ES-I3 (cell line): ENCODE results near the gene SLC15A1.

Experiments
- H3K36me3 ChIP-seq: 2 replicates; pipeline ENCODE4 v1.6.1; 2013; ENCODE audit warnings: mild to moderate bottlenecking, low read length, control low read depth, moderate library complexity; ENCODE audit not compliant: insufficient read depth
- H3K4me1 ChIP-seq: 2 replicates; pipeline ENCODE4 v1.6.1; 2013; ENCODE audit warnings: mild to moderate bottlenecking, control low read depth, low read length; ENCODE audit not compliant: insufficient read depth
- H3K9ac ChIP-seq: 2 replicates; pipeline ENCODE4 v1.6.1; 2013; ENCODE audit warnings: low read depth, mild to moderate bottlenecking, low read length, moderate library complexity
- H3K9me3 ChIP-seq: 2 replicates; pipeline ENCODE4 v1.6.1; 2013; ENCODE audit warnings: mild to moderate bottlenecking, low read length, moderate library complexity; ENCODE audit not compliant: control insufficient read depth, insufficient read depth

SLC15A1 gene

GRCh38 chr13:98786023-98786422 lies 33.6 kb upstream of the SLC15A1 start:
- H3K36me3 ChIP-seq, result no peaks in the 10 kb centered on the region
- H3K9me3 ChIP-seq, result no peaks in the 10 kb centered on the region
- no peak overlapping the region for H3K9ac ChIP-seq
- no peaks in the 10 kb centered on the region for H3K4me1 ChIP-seq

GRCh38 chr13:98785405-98785804 lies 32.9 kb upstream of the SLC15A1 start:
- H3K36me3 ChIP-seq, result no peaks in the 10 kb centered on the region
- H3K4me1 ChIP-seq, result no peaks in the 10 kb centered on the region
- H3K9me3 ChIP-seq, result no peaks in the 10 kb centered on the region

DNA sequence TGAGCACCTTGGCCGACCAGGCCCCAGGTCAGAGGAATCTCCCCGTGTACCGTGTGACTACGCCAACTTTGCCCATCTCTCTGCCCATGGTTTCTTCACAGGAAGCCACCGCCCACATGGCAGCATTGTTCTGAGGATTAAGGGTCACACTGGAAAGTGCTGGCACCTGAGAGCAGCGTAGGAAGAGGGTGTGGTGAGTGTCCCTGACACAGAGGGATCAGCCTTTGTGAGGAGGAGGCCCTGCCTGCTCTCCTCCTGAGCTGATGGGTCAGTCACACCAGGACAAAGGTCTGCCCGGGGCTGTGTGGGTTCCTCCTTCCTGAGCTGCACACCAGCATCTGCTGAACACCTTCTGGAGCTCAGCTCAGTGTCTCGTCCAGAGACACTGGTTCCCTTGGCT lies 32.2 kb upstream of the SLC15A1 start:
- no peaks in the 10 kb centered on the region for H3K4me1 ChIP-seq
- no peaks in the 10 kb centered on the region for H3K9me3 ChIP-seq
- H3K9ac ChIP-seq, result no peak overlapping the region
- no peaks in the 10 kb centered on the region for H3K36me3 ChIP-seq

More at GRCh38 chr13:98785405-98785804, 32.9 kb upstream of the SLC15A1 start:
- no peak overlapping the region for H3K9ac ChIP-seq

GRCh38 chr13:98783856-98784478 lies 31.5 kb upstream of the SLC15A1 start:
- no peaks in the 10 kb centered on the region for H3K36me3 ChIP-seq
- no peaks in the 10 kb centered on the region for H3K9me3 ChIP-seq
- H3K4me1 ChIP-seq, result 0 out of 2 replicates have a peak, but pooled peaks cover under 1% of the 10 kb centered on the region
- no peak overlapping the region for H3K9ac ChIP-seq

DNA sequence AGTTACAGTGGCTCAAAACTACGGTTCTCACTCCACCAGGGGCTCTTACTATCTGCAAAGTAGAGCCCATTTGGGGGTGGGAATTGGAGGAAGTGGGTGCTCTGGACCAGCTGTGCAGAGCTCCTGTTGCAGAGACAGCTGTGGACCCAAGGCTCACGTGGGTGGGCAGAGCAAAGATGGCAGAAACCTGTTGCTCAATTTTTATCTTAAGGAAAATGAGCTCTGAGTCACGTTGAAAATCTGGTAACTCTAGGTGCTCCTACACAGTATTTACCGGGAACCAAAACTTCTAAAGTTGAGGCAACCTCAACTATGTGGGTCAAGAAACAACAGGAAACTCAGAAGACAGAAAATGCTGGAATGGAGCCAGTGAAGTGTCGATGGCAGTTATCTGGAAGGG lies 30.2 kb upstream of the SLC15A1 start:
- H3K9ac ChIP-seq, result no peak overlapping the region
- H3K9me3 ChIP-seq, result no peaks in the 10 kb centered on the region
- 0 out of 2 replicates have a peak, but pooled peaks cover 5% of the 10 kb centered on the region for H3K4me1 ChIP-seq
- no peaks in the 10 kb centered on the region for H3K36me3 ChIP-seq

DNA sequence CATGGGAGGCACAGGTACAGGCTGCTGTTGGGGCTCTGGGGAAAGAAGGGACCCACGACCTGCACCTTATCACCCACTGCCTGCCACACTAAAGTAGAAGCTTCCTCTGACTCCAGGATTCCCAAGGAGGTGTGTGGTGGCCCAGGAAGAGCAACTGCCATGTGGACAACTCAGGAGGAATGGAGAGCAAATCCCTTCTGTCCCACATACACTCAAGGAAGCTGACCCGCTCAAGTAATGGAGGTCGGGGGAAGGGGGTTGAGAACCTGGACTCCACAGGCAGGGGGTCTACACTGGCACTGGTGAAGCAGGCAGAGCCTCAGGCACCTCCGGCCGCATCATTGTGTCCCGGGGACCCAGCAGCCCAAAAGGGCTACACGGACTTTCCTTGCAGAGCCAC lies 29.4 kb upstream of the SLC15A1 start:
- Histone ChIP-seq H3K9me3 (no peaks in the 10 kb centered on the region), H3K4me1 (0 out of 2 replicates have a peak, but pooled peaks cover 5% of the 10 kb centered on the region), H3K36me3 (no peaks in the 10 kb centered on the region), H3K9ac (no peak overlapping the region)

DNA sequence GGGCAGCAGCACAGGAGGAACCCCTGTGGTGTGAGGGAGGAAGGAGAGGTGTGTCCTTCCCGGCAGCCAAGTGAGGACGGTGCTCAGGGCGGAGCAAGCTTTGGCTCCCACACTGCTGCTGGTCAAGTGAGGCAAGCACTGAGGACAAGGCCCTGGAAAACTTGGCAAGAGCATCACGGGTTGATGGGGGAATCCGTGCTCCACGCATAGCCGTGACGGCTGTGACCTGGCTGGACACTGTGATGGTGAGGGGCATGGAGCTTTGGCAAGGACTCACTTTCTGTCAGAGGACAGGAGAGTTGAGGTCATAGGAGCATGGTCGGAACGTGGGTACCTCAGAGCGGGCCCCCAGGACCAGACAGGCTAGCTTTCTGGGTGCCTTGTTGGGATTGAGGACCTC lies 29.0 kb upstream of the SLC15A1 start:
- H3K9me3 ChIP-seq, result no peaks in the 10 kb centered on the region
- 0 out of 2 replicates have a peak, but pooled peaks cover 5% of the 10 kb centered on the region for H3K4me1 ChIP-seq
- H3K9ac ChIP-seq, result no peak overlapping the region
- H3K36me3 ChIP-seq, result no peaks in the 10 kb centered on the region

- Histone ChIP-seq H3K36me3 (no peaks in the 10 kb centered on the region), H3K9ac (no peak overlapping the region), H3K9me3 (no peaks in the 10 kb centered on the region), H3K4me1 (0 out of 2 replicates have a peak, but pooled peaks cover 5% of the 10 kb centered on the region)
Observed at GRCh38 chr13:98781045-98781444, 28.6 kb upstream of the SLC15A1 start.

DNA sequence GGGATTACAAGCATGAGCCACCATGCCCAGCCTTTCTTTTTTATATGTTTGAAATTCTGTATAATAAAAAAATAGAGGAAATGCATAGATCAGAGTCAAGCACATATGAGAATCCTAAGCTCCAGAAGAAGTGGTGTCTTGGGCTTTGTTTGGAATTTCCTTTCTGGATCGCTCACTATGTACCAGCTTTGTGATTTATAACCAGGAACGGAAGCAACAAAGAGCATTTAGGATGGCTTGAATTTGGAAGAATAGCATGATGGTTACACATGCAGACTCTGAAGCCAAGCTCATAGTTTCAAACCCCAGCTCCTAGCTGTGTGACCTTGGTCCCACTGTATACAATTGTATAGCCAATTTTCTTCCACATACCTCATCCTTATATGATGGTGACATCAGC lies 28.0 kb upstream of the SLC15A1 start:
- Histone ChIP-seq H3K36me3 (no peaks in the 10 kb centered on the region), H3K4me1 (0 out of 2 replicates have a peak, but pooled peaks cover 5% of the 10 kb centered on the region), H3K9ac (no peak overlapping the region), H3K9me3 (no peaks in the 10 kb centered on the region)

GRCh38 chr13:98779695-98780094 lies 27.2 kb upstream of the SLC15A1 start:
- H3K9ac ChIP-seq, result no peak overlapping the region
- 0 out of 2 replicates have a peak, but pooled peaks cover 5% of the 10 kb centered on the region for H3K4me1 ChIP-seq
- H3K36me3 ChIP-seq, result no peaks in the 10 kb centered on the region
- no peaks in the 10 kb centered on the region for H3K9me3 ChIP-seq

- Histone ChIP-seq H3K9me3 (no peaks in the 10 kb centered on the region), H3K36me3 (no peaks in the 10 kb centered on the region), H3K9ac (no peak overlapping the region), H3K4me1 (0 out of 2 replicates have a peak, but pooled peaks cover 5% of the 10 kb centered on the region)
Observed at GRCh38 chr13:98778749-98779148, 26.3 kb upstream of the SLC15A1 start.

DNA sequence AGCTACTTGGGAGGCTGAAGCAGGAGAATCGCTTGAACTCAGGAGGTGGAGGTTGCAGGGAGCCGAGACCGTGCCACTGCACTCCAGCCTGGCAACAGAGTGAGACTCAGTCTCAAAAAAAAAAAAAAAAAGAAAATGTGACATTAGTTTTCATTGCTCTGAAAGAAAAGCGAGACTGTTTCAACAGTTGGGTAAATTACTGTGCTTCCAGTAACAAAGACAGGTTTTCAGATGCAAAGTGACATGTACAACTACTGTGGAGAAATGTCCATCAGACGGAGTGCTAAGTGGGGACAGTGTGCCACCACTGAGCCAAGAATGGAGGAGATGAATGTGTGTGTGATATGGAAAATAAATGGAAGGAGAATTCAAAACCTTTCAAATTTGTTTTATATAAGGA lies 24.2 kb upstream of the SLC15A1 start:
- H3K4me1 ChIP-seq, result 0 out of 2 replicates have a peak, but pooled peaks cover 5% of the 10 kb centered on the region
- H3K9ac ChIP-seq, result no peak overlapping the region
- no peaks in the 10 kb centered on the region for H3K9me3 ChIP-seq
- H3K36me3 ChIP-seq, result no peaks in the 10 kb centered on the region

GRCh38 chr13:98775844-98776598 lies 23.5 kb upstream of the SLC15A1 start:
- Histone ChIP-seq H3K36me3 (no peaks in the 10 kb centered on the region), H3K4me1 (0 out of 2 replicates have a peak, but pooled peaks cover 5% of the 10 kb centered on the region), H3K9ac (no peak overlapping the region), H3K9me3 (no peaks in the 10 kb centered on the region)

DNA sequence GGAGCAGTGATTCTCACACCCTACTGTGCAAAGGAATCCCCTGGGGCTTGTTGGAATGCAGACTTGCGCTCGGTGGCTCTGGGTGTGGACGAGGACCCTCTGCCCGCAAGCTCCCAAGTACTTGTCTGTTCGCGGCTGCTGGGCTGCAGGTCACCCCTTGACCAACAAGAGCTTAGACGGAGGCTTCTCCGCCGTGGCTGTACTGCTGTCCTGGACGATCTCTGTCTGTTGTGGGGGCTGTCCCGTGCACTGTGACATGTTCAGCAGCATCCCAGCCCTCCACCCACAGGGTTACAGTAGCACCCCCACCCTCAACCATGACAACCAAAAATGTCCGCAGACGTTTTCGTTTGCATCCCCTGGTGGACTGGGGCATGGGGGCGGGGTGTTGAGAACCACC lies 22.9 kb upstream of the SLC15A1 start:
- H3K9ac ChIP-seq, result no peak overlapping the region
- no peaks in the 10 kb centered on the region for H3K36me3 ChIP-seq
- 0 out of 2 replicates have a peak, but pooled peaks cover 5% of the 10 kb centered on the region for H3K4me1 ChIP-seq
- no peaks in the 10 kb centered on the region for H3K9me3 ChIP-seq

GRCh38 chr13:98774776-98775175 lies 22.3 kb upstream of the SLC15A1 start:
- Histone ChIP-seq H3K36me3 (no peaks in the 10 kb centered on the region), H3K9me3 (no peaks in the 10 kb centered on the region), H3K4me1 (0 out of 2 replicates have a peak, but pooled peaks cover 5% of the 10 kb centered on the region), H3K9ac (no peak overlapping the region)
